Measurements from ENCODE around the gene CCDC40. TPM values are rescaled to one million over a fixed set of nuclear protein-coding genes. Genes with fewer than 3 reads are reported as not detected.
"Not testable (repeated sequence)": the region's sequence is repeated elsewhere in the genome, so short reads cannot be mapped to it uniquely, and the experiment has no call there.

CCDC40 gene
- total RNA-seq, 1 donor from 2014 or later: 5.4 TPM

DNA sequence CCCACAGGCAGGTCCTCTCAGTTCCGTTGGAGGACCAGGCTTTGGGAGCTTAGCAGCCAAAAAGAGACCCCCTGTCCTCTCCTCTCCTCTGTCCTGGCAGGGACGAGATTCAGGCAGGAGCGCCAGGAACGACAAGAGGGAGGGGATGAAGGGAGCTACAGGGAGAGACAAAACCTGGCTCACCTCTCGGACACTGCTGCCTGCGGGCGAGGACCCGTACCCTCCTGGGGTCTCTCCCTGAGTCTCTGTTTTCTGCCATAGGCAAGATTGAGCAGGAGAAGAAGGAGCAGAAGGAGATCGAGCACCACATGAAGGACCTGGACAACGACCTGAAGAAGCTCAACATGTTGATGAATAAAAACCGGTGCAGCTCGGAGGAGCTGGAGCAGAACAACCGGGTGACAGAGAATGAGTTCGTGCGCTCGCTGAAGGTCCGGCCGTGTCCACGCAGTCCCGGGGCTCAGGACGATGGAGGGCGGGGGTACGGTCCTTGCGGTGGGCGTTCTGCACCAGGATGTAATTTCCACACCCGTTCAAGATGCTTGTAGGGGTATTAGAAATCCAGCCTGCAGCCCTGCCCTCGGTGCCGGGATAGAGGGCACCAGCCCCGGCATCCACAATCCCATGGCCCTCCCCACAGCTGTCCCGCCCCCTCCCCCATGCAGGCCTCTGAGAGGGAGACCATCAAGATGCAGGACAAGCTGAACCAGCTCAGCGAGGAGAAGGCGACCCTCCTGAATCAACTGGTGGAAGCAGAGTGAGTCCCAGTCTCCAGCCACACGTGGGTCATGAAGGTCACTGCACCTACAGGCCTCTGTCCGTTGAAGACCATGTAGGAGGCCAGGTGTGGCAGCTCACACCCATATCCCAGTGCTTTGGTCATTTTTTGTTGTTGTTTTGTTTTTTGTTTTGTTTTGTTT lies 51.2 kb downstream of the CCDC40 start:
- TF ChIP-seq CTCF (IDR thresholded peaks at IDR 0.05): no peak
- H3K36me3 ChIP-seq: no peaks in the 10 kb centered on the region
- DNase-seq (ENCODE audit: low spot score in 2 of 2): no peak
- H3K4me3 ChIP-seq: no peak overlapping the region
- no peaks in the 10 kb centered on the region for H3K27me3 ChIP-seq
- no peaks in the 10 kb centered on the region for H3K4me1 ChIP-seq
- no peaks in the 10 kb centered on the region for H3K9me3 ChIP-seq
- no peak overlapping the region for H3K27ac ChIP-seq
- intact Hi-C loops (cut with DNase I): no loop called here

- Histone ChIP-seq H3K36me3 (no peaks in the 10 kb centered on the region), H3K4me3 (no peak overlapping the region), H3K9me3 (no peaks in the 10 kb centered on the region), H3K27me3 (no peaks in the 10 kb centered on the region), H3K27ac (no peak overlapping the region), H3K4me1 (no peaks in the 10 kb centered on the region)
- intact Hi-C loops (cut with DNase I): no loop called here
- no peak for TF ChIP-seq CTCF (IDR thresholded peaks at IDR 0.05)
- DNase-seq (ENCODE audit: low spot score in 2 of 2): no peak
These were observed 53.3 kb downstream of the CCDC40 start for GRCh38 chr17:80089762-80090161.

DNA sequence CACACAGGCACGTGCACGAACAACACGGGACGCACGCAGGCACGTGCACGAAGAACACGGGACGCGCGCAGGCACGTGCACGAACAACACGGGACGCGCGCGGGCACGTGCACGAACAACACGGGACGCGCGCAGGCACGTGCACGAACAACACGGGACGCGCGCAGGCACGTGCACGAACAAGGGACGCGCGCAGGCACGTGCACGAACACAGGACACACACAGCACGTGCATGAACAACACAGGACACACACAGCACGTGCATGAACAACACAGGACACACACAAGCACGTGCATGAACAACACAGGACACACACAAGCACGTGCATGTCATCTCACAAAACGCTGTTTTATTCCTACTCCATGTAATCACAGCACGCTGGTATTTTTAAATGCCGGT lies 53.7 kb downstream of the CCDC40 start:
- H3K27me3 ChIP-seq; H3K4me3 ChIP-seq; H3K4me1 ChIP-seq; H3K9me3 ChIP-seq; DNase-seq (ENCODE audit: low spot score in 2 of 2); H3K36me3 ChIP-seq; intact Hi-C loops (cut with DNase I); H3K27ac ChIP-seq: not testable (repeated sequence)

DNA sequence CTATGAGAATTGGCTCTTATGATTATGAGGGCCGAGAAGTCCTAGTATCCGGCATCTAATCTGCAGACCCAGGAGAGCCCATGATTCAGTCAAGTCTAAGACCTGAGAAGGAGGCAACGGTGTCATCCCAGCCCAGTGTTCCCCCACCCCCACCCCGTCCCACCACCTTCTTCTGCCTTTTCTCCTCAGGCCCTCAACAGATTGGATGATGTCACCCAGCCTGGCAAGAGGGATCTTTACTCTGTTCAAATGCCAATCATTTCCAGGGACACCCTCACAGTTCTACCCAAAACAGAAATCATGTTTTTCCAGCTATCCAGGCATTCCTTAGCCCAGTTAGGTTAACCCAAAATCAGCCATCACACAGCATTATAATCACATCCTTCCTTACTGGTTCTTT lies 54.9 kb downstream of the CCDC40 start:
- Histone ChIP-seq H3K4me1 (no peaks in the 10 kb centered on the region), H3K27me3 (no peaks in the 10 kb centered on the region), H3K9me3 (no peaks in the 10 kb centered on the region), H3K4me3 (no peak overlapping the region), H3K27ac (no peak overlapping the region), H3K36me3 (no peaks in the 10 kb centered on the region)
- DNase-seq (ENCODE audit: low spot score in 2 of 2): no peak
- intact Hi-C loops (cut with DNase I): no loop called here
- TF ChIP-seq CTCF (IDR thresholded peaks at IDR 0.05): no peak

- no peak for DNase-seq (ENCODE audit: low spot score in 2 of 2)
- H3K4me3 ChIP-seq: no peak overlapping the region
- no peaks in the 10 kb centered on the region for H3K4me1 ChIP-seq
- H3K27me3 ChIP-seq: no peaks in the 10 kb centered on the region
- no peaks in the 10 kb centered on the region for H3K9me3 ChIP-seq
- intact Hi-C loops (cut with DNase I): no loop called here
- no peaks in the 10 kb centered on the region for H3K36me3 ChIP-seq
- no peak overlapping the region for H3K27ac ChIP-seq
- no peak for TF ChIP-seq CTCF (IDR thresholded peaks at IDR 0.05)
These were observed 56.5 kb downstream of the CCDC40 start for GRCh38 chr17:80092959-80093358.

- no peak for DNase-seq (ENCODE audit: low spot score in 2 of 2)
- Histone ChIP-seq H3K27ac (no peak overlapping the region), H3K4me1 (no peaks in the 10 kb centered on the region), H3K36me3 (no peaks in the 10 kb centered on the region), H3K27me3 (no peaks in the 10 kb centered on the region), H3K4me3 (no peak overlapping the region), H3K9me3 (no peaks in the 10 kb centered on the region)
- no peak for TF ChIP-seq CTCF (IDR thresholded peaks at IDR 0.05)
- intact Hi-C loops (cut with DNase I): no loop called here
These were observed 58.8 kb downstream of the CCDC40 start for GRCh38 chr17:80095038-80095843.
